Measurements from ENCODE around the gene PARN.
"Not testable (repeated sequence)": the region's sequence is repeated elsewhere in the genome, so short reads cannot be mapped to it uniquely, and the experiment has no call there.

PARN gene

DNA sequence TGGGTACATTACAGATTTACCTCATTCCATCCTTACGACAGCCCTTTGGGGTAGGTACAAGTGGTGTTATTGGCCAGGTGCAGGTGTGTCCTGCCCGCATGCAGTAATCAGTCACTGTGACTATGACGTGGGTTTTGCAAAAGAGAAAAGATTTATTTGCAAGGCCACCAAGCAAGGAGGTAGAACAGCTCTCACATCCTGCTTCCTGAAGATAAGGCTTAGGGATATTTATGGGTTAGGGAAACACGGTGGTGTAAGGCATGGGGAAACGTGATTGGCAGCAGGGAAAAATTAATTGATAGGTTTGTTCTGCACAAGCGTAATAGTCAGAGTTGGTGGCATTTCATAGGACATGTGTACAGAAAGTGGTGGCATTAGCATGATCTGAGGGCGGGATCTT is 214.8 kb downstream of the PARN start:
- H3K4me3 ChIP-seq (IDR thresholded peaks at IDR 0.05; ENCODE audit: insufficient read depth, low read depth, low read length), result no peak overlapping the region
- no peaks in the 10 kb centered on the region for H3K27me3 ChIP-seq (ENCODE audit: insufficient read depth, low read depth)
- H2AFZ ChIP-seq (ENCODE audit: low read depth), result no peak overlapping the region
- no peaks in the 10 kb centered on the region for H3K36me3 ChIP-seq (ENCODE audit: insufficient read depth)
- no peak overlapping the region for H3K4me2 ChIP-seq
- TF ChIP-seq, protein P1, sequence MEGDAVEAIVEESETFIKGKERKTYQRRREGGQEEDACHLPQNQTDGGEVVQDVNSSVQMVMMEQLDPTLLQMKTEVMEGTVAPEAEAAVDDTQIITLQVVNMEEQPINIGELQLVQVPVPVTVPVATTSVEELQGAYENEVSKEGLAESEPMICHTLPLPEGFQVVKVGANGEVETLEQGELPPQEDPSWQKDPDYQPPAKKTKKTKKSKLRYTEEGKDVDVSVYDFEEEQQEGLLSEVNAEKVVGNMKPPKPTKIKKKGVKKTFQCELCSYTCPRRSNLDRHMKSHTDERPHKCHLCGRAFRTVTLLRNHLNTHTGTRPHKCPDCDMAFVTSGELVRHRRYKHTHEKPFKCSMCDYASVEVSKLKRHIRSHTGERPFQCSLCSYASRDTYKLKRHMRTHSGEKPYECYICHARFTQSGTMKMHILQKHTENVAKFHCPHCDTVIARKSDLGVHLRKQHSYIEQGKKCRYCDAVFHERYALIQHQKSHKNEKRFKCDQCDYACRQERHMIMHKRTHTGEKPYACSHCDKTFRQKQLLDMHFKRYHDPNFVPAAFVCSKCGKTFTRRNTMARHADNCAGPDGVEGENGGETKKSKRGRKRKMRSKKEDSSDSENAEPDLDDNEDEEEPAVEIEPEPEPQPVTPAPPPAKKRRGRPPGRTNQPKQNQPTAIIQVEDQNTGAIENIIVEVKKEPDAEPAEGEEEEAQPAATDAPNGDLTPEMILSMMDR (conservative IDR thresholded peaks at IDR 0.05; ENCODE audit: low read depth, low read length), result no peak
- no peaks in the 10 kb centered on the region for H3K79me2 ChIP-seq (ENCODE audit: insufficient read depth, low read depth)
- H3K9ac ChIP-seq, result no peak overlapping the region
- H3K27ac ChIP-seq, result no peak overlapping the region
- H4K20me1 ChIP-seq (ENCODE audit: insufficient read depth), result no peaks in the 10 kb centered on the region
- H3K4me1 ChIP-seq (ENCODE audit: low read depth, poor library complexity, severe bottlenecking), result no peaks in the 10 kb centered on the region

DNA sequence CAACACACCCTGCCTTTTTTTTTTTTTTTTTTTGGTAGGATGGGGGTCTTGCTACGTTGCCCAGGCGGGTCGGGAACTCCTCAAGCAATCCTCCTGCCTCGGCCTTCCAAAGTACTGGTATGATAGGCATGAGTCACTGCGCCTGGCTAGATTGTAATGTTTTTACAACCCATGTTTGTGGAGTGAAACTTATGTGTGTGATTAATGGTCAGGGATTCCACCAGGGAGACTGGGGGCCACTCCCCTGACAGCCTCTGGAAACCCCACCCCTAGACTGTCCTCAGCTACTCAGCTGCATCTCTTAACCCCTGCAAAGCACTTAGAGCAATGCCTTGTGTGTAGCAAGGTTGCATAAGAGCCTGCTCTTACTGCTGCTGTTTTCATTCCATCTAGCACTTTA is 220.5 kb downstream of the PARN start:
- Histone ChIP-seq H2AFZ (ENCODE audit: low read depth) (no peak overlapping the region), H3K79me2 (ENCODE audit: insufficient read depth, low read depth) (no peaks in the 10 kb centered on the region), H3K4me1 (ENCODE audit: low read depth, poor library complexity, severe bottlenecking) (peaks cover 49% of the 10 kb centered on the region), H4K20me1 (ENCODE audit: insufficient read depth) (no peaks in the 10 kb centered on the region), H3K4me3 (IDR thresholded peaks at IDR 0.05; ENCODE audit: insufficient read depth, low read depth, low read length) (no peak overlapping the region), H3K9ac (no peak overlapping the region), H3K27ac (no peak overlapping the region), H3K27me3 (ENCODE audit: insufficient read depth, low read depth) (no peaks in the 10 kb centered on the region), H3K36me3 (ENCODE audit: insufficient read depth) (no peaks in the 10 kb centered on the region), H3K4me2 (no peak overlapping the region)
- TF ChIP-seq, protein P1 (conservative IDR thresholded peaks at IDR 0.05; ENCODE audit: low read depth, low read length), result no peak

DNA sequence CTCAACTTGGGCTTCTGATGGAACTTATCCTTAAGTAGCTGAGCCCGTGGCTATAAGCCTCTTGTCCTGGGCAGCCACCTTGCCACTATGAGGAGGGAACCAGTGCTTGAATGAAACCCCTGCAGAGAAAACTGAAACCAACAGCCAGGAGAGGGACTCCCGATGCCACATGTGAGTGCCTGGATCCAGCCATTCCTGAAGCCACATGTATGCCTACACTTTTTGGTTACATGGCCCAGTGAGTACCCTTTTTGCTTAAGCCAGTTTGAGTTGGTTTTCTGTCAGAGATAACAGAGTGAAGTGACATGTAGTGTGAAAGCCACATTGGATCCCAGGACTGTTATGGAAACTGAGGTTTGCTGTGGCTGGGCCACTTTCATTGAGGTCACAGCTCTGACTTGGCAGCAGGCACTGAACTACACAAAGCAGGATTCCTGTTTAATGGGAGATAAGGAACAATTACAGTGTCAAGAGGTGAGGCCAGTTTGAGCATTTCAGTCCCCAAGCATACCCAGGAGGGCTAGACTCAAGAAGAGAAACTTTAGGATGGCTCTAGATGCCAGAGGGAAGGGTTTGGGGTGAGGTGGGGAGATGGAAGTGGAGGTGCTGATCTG is 222.2 kb downstream of the PARN start:
- H3K79me2 ChIP-seq (ENCODE audit: insufficient read depth, low read depth), result no peaks in the 10 kb centered on the region
- H3K9ac ChIP-seq, result no peak overlapping the region; the same call in 1 of the 2 replicates
- H2AFZ ChIP-seq (ENCODE audit: low read depth), result no peak overlapping the region
- H4K20me1 ChIP-seq (ENCODE audit: insufficient read depth), result no peaks in the 10 kb centered on the region
- H3K4me1 ChIP-seq (ENCODE audit: low read depth, poor library complexity, severe bottlenecking), result peaks cover 52% of the 10 kb centered on the region
- peak overlapping the region; percentile 90; the same call in 1 of the 2 replicates for H3K27ac ChIP-seq
- TF ChIP-seq, protein P1 (conservative IDR thresholded peaks at IDR 0.05; ENCODE audit: low read depth, low read length), result no peak
- no peaks in the 10 kb centered on the region for H3K27me3 ChIP-seq (ENCODE audit: insufficient read depth, low read depth)
- H3K36me3 ChIP-seq (ENCODE audit: insufficient read depth), result no peaks in the 10 kb centered on the region
- no peak overlapping the region for H3K4me3 ChIP-seq (IDR thresholded peaks at IDR 0.05; ENCODE audit: insufficient read depth, low read depth, low read length)
- peak overlapping the region; percentile 22 for H3K4me2 ChIP-seq

DNA sequence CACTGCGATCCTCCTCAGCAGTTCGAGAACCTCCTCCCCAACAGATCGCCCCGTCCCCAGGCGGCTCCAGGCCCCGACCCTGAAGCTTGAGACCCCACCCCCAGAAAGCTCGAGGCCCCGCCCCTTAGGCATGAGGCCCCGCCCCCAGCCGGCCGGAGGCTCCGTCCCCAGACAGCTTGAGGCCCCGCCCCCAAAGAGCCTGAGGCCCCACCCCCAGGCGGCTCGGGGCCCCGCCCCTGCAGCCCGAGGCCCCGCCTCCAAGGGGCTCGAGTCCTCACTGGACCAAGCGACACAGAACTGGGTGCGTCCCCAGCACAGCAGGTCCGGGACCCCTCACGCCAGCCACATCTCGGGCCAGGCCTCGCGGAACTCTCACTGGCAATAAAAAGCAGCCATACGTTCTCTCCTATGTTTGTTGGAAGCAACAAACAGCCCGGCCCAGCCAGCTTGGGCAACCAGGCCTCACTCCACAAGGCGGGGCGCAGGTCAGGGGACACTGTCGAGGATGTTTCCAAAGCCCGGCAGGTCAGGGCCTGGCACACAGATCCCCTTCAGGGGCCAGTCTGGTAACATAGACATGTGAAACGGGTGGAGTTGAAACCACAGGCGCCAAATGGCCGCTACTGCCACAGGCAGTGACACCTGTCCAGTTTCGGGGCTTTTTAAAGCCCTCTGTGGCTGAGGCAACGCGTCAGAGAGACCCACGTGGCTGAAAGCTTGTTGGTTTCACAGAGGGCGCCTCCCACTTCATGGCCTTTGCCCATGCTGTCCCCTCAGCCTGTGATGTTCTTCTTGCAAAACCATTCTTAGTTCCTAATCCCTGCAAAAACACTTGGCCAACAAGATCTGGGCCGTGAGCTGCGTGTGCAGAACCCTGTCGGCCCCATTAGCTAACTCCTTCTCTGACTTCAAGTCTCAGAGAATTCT is 224.2 kb downstream of the PARN start:
- no peaks in the 10 kb centered on the region for H3K27me3 ChIP-seq (ENCODE audit: insufficient read depth, low read depth)
- H3K4me1 ChIP-seq (ENCODE audit: low read depth, poor library complexity, severe bottlenecking), result peaks cover 52% of the 10 kb centered on the region
- H3K4me2 ChIP-seq, result peak overlapping the region; percentile 66
- peak overlapping the region; percentile 78 for H2AFZ ChIP-seq (ENCODE audit: low read depth)
- no peak overlapping the region for H3K4me3 ChIP-seq (IDR thresholded peaks at IDR 0.05; ENCODE audit: insufficient read depth, low read depth, low read length)
- peak overlapping the region; percentile 90 for H3K27ac ChIP-seq
- TF ChIP-seq, protein P1 (conservative IDR thresholded peaks at IDR 0.05; ENCODE audit: low read depth, low read length), result no peak
- H3K36me3 ChIP-seq (ENCODE audit: insufficient read depth), result no peaks in the 10 kb centered on the region
- no peaks in the 10 kb centered on the region for H3K79me2 ChIP-seq (ENCODE audit: insufficient read depth, low read depth)
- H3K9ac ChIP-seq, result peak overlapping the region; percentile 64
- H4K20me1 ChIP-seq (ENCODE audit: insufficient read depth), result no peaks in the 10 kb centered on the region

DNA sequence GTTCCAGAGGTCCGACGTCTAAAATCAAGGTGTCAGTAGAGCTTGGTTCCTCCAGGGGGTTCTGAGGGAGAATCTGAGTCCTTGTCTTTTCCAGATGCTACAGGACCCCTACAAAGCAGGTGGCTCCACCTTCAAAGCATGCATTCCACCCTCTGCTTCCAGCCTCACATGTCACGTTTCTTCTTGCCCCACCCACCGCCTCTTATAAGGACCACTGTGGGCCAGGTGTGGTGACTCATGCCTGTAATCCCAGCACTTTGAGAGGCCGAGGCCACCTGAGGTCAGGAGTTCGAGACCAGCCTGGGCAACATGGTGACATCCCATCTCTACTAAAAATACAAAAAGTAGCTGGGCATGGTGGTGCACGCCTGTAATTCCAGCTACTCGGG is 227.1 kb downstream of the PARN start:
- peaks cover 52% of the 10 kb centered on the region for H3K4me1 ChIP-seq (ENCODE audit: low read depth, poor library complexity, severe bottlenecking)
- not testable (repeated sequence) for H4K20me1 ChIP-seq (ENCODE audit: insufficient read depth); H3K27me3 ChIP-seq (ENCODE audit: insufficient read depth, low read depth); H3K4me3 ChIP-seq (IDR thresholded peaks at IDR 0.05; ENCODE audit: insufficient read depth, low read depth, low read length); H2AFZ ChIP-seq (ENCODE audit: low read depth); H3K27ac ChIP-seq; H3K9ac ChIP-seq; H3K36me3 ChIP-seq (ENCODE audit: insufficient read depth); H3K79me2 ChIP-seq (ENCODE audit: insufficient read depth, low read depth); H3K4me2 ChIP-seq

DNA sequence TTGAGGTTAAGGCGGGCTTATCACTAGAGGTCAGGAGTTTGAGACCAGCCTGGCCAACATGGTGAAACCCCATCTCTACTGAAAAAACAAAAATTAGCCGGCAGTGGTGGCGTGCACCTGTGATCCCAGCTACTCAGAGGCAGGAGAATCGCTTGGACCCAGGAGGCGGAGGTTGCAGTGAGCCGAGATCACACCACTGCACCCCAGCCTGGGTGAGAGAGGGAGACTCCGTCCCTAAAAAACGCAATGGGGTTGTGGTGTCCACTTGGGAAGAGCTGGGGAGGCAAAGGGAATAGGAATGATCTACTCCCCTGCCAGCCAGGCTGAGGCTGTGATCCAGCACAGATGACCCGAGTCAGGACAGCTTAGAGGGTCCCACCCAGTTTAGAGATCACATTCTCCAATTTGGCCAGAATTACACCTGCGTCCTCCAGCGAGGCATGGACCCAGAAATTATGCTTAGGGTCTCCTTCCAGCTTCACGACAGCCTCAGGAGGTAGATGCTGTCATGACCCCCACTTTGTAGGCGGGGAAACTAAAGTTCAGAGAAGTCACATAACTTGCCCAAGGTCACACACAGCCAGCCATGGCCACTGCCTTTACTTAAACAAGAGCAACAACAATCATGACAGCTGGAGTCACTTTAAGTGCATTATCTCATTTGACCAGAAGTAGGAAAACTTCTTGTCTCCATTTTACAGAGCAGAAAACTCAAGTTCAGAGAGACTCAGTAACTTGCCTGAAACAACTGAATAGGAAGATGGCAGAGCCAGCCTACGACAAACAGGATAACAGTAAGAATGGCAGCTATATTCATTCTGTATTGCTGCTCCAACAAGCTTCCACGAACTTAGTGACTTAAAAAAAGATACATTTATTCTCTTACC is 227.7 kb downstream of the PARN start:
- not testable (repeated sequence) for H3K27ac ChIP-seq; H3K79me2 ChIP-seq (ENCODE audit: insufficient read depth, low read depth); H2AFZ ChIP-seq (ENCODE audit: low read depth); H3K9ac ChIP-seq; H3K4me3 ChIP-seq (IDR thresholded peaks at IDR 0.05; ENCODE audit: insufficient read depth, low read depth, low read length); H3K4me2 ChIP-seq; H3K36me3 ChIP-seq (ENCODE audit: insufficient read depth); H3K27me3 ChIP-seq (ENCODE audit: insufficient read depth, low read depth); H4K20me1 ChIP-seq (ENCODE audit: insufficient read depth)
- peaks cover 50% of the 10 kb centered on the region for H3K4me1 ChIP-seq (ENCODE audit: low read depth, poor library complexity, severe bottlenecking)

Measured in KMS-11 (cell line).